ENCODE results near the gene MDM4. TPM values are rescaled to one million over a fixed set of nuclear protein-coding genes. Genes with fewer than 3 reads are reported as not detected.
"Not testable (repeated sequence)": the region's sequence is repeated elsewhere in the genome, so short reads cannot be mapped to it uniquely, and the experiment has no call there.

MDM4 gene
- total RNA-seq, 3 donors from 2014 or later, result 52.9 to 84.2 (median 80.2) TPM

DNA sequence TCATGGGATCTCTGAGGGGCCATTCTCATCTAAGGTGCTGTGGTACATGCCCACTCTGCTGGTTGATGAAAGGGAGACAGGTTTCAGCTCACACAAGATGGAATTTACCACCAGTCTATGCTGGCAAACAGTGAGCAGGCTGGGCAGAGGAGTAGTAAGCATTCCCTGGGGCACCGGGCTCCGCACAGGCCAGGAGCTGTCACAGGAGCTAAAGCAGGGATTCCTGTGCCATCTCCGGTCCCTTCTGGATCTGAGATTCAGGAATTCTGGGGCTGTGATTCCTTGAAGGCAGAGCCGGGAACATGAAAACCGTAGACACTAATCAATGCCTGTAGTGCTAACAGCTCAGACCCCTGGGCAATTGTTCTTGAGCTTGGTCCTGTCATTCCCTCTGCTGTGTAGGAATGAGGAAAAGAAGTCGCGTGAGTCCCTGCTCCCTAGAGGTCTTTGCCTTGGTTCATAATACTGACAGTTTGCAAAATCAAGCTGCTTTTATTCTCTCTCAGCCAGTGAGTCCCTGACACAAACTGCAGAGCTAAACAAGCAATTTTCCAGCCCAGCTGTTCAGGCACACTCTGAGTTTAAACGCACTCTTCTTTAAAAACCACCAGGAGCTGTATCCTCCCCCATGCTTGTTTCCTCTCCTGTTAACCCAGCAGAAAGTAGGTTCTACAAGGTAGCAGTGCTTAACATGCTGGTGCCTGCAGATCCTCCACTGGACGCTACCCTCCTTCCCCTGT, 52.5 kb downstream of the MDM4 start:
- intact Hi-C loops (cut with DNase I, micrococcal nuclease), result loop anchor here (5.0 kb wide), 2 partner anchors 194 to 239 kb away; no protein-coding TSS in a partner anchor
- H3K9me3 ChIP-seq, result peaks cover 6% of the 10 kb centered on the region
- no peaks in the 10 kb centered on the region for H3K36me3 ChIP-seq (ENCODE audit: low read depth)
- DNase-seq, result no peak
- peaks cover 5% of the 10 kb centered on the region for H3K4me1 ChIP-seq (ENCODE audit: low read depth)
- no peak overlapping the region for H3K4me3 ChIP-seq
- TF ChIP-seq, protein P1, sequence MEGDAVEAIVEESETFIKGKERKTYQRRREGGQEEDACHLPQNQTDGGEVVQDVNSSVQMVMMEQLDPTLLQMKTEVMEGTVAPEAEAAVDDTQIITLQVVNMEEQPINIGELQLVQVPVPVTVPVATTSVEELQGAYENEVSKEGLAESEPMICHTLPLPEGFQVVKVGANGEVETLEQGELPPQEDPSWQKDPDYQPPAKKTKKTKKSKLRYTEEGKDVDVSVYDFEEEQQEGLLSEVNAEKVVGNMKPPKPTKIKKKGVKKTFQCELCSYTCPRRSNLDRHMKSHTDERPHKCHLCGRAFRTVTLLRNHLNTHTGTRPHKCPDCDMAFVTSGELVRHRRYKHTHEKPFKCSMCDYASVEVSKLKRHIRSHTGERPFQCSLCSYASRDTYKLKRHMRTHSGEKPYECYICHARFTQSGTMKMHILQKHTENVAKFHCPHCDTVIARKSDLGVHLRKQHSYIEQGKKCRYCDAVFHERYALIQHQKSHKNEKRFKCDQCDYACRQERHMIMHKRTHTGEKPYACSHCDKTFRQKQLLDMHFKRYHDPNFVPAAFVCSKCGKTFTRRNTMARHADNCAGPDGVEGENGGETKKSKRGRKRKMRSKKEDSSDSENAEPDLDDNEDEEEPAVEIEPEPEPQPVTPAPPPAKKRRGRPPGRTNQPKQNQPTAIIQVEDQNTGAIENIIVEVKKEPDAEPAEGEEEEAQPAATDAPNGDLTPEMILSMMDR (IDR thresholded peaks at IDR 0.05), result no peak
- ATAC-seq, result no peak

DNA sequence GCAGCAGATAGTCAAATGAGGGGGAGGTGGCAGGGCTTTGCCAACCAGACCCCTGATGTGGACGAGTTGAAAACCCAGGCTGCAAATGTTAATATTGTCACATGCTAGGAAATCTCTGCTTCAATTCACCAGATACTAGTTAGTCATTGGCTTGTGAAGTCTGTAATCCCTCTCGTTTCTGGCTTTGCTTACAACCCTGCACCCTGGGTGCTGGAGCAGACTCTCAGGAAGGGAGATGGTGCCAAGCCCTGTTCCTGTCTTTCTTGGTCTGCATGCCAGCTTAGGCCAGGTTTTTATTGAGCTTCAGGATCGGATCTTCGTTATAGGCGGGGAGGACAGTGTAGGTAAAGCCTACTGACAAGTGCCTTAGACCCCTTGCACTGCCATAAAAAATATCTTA, 53.3 kb downstream of the MDM4 start:
- ATAC-seq, result no peak

DNA sequence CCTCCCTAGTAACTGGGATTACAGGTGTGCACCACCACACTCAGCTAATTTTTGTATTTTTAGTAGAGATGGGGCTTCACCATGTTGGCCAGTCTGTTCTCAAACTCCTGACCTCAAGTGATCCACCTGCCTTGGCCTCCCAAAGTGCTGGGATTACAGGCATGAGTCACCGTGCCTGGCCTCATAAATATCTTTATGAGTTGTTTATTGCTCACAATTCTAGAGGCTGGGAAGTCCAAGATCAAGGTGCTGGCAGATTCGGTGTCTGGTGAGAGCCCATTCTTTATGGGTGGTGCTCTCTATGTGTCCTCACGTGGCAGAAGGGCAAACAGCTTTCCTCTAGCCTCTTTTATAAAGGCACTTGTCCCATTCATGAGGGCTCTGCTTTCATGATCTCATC, 53.8 kb downstream of the MDM4 start:
- H3K4me1 ChIP-seq (ENCODE audit: low read depth); H3K9me3 ChIP-seq; intact Hi-C loops (cut with DNase I, micrococcal nuclease); H3K36me3 ChIP-seq (ENCODE audit: low read depth); H3K4me3 ChIP-seq: not testable (repeated sequence)
- DNase-seq (peak in 1 of 3 donors; percentile 15), ATAC-seq (peak; percentile 87)

More for the DNA sequence above, 53.3 kb downstream of the MDM4 start:
- intact Hi-C loops (cut with DNase I, micrococcal nuclease), result loop anchor here (5.0 kb wide), 2 partner anchors 193 to 238 kb away; no protein-coding TSS in a partner anchor
- no peak overlapping the region for H3K4me3 ChIP-seq
- H3K9me3 ChIP-seq, result peaks cover 6% of the 10 kb centered on the region
- peaks cover 5% of the 10 kb centered on the region for H3K4me1 ChIP-seq (ENCODE audit: low read depth)
- TF ChIP-seq, protein P1 (IDR thresholded peaks at IDR 0.05), result no peak
- no peaks in the 10 kb centered on the region for H3K36me3 ChIP-seq (ENCODE audit: low read depth)
- no peak for DNase-seq

DNA sequence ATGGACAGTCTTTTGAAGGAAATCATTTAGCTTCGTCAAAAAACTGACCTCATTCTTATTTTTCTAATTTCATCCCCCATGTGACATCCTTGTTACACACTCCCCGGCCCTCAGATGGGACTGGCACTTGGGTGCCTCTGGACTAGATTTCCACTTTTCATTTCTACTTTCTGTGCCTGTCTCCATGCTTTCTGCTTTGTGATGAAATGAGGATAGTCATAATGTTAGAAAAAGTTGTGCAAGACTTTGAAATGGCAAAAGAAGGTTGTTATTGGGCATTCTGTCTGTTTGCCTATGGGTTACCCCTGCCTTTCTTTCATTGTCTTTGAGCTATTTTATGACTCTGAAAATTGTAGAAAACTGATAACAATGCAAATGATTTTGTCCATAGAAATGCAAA, 54.9 kb downstream of the MDM4 start:
- DNase-seq, result no peak
- intact Hi-C loops (cut with DNase I, micrococcal nuclease), result no loop called here
- ATAC-seq, result no peak
- TF ChIP-seq, protein P1 (IDR thresholded peaks at IDR 0.05), result no peak
- peaks cover under 1% of the 10 kb centered on the region for H3K4me1 ChIP-seq (ENCODE audit: low read depth)
- no peak overlapping the region for H3K4me3 ChIP-seq
- peaks cover 6% of the 10 kb centered on the region for H3K9me3 ChIP-seq
- H3K36me3 ChIP-seq (ENCODE audit: low read depth), result no peaks in the 10 kb centered on the region

DNA sequence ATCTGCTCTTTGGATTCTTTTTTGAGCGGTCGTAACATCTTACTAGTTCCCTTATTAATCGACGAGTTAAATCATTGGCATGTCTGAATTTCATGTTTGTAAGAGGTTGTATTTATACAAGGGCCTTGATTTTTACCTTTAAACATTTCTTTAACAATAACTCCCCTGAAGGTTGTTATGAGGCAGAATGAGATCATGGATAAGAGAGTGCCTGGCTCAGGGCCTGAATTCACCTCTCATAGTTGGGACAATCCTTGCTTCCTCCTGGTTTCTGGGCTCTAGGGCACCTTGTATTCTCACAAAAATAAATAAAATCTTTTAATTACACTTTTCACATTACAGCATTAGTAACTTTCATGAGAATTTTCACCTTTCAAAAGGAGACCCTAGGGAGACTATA, 55.4 kb downstream of the MDM4 start:
- intact Hi-C loops (cut with DNase I, micrococcal nuclease), result no loop called here
- DNase-seq, result no peak
- Histone ChIP-seq H3K4me1 (ENCODE audit: low read depth) (no peaks in the 10 kb centered on the region), H3K36me3 (ENCODE audit: low read depth) (no peaks in the 10 kb centered on the region), H3K9me3 (peaks cover 6% of the 10 kb centered on the region), H3K4me3 (no peak overlapping the region)
- TF ChIP-seq, protein P1 (IDR thresholded peaks at IDR 0.05), result no peak
- ATAC-seq, result no peak
